Lung (tissue), 12 donors: ENCODE data around the gene ZNF562. TPM values are rescaled to one million over a fixed set of nuclear protein-coding genes. Genes with fewer than 3 reads are reported as not detected.
A peak's percentile ranks its signal among the peaks of the same experiment; 100 is the strongest.

ENCODE experiments used
- ATAC-seq: fragments of 200-7000 bp; cut with Tn5 transposase; one replicate; pipeline ENCODE4 v1.9.1; 2020; ENCODE audit warnings: moderate number of reproducible peaks; ENCODE audit not compliant: insufficient read depth, low FRiP score
- DNase-seq, 3 donors: peaks; one replicate each; pipeline ENCODE4 v3.0.0-alpha.2; 2013 to 2017
- H3K27ac ChIP-seq, 2 donors: one replicate each; pipeline ENCODE4 v1.5.1; 2013; ENCODE audit warnings: mild to moderate bottlenecking in 2 of 2, moderate library complexity in 2 of 2, control low read depth in 1 of 2, inconsistent platforms in 1 of 2, low read depth in 1 of 2, low read length in 1 of 2
- H3K27me3 ChIP-seq, 3 donors: one replicate each; pipeline ENCODE4 v1.5.1; 2013; ENCODE audit warnings: low read length in 2 of 3; ENCODE audit not compliant: control insufficient read depth in 3 of 3, insufficient read depth in 3 of 3
- H3K36me3 ChIP-seq, 4 donors: one replicate each; pipeline ENCODE4 v1.5.1; 2013; ENCODE audit warnings: low read length in 4 of 4, mild to moderate bottlenecking in 1 of 4, moderate library complexity in 1 of 4; ENCODE audit not compliant: control insufficient read depth in 4 of 4, insufficient read depth in 4 of 4
- H3K4me1 ChIP-seq, 5 donors: one replicate each; pipeline ENCODE4 v1.5.1; 2013; ENCODE audit warnings: low read length in 5 of 5, mild to moderate bottlenecking in 2 of 5, moderate library complexity in 1 of 5; ENCODE audit not compliant: control insufficient read depth in 5 of 5, insufficient read depth in 5 of 5
- H3K4me3 ChIP-seq: one replicate; pipeline ENCODE4 v1.5.1; 2013; ENCODE audit warnings: mild to moderate bottlenecking, control low read depth, moderate library complexity
- H3K9ac ChIP-seq, 2 donors: one replicate each; pipeline ENCODE4 v1.5.1; 2013; ENCODE audit warnings: low read length in 2 of 2, control low read depth in 1 of 2; ENCODE audit not compliant: insufficient read depth in 1 of 2
- H3K9me3 ChIP-seq, 4 donors: one replicate each; pipeline ENCODE4 v1.5.1; 2013; ENCODE audit warnings: low read length in 3 of 4, mild to moderate bottlenecking in 1 of 4, moderate library complexity in 1 of 4; ENCODE audit not compliant: control insufficient read depth in 4 of 4, insufficient read depth in 3 of 4
- WGBS, 2 donors: extraction: QIAGEN DNeasy Blood & Tissue Kit; methylation state at CpG; one replicate each; pipeline ENCODE4 v1.1.7; 2013; 5-methylcytosine and 5-hydroxymethylcytosine counted together
- polyA plus RNA-seq, 2 donors: library from polyadenylated mRNA; stranded (reverse); fragments of 200-250 nt; gene quantifications; one replicate each; pipeline ENCODE4 v1.2.1, GENCODE V29; 2013
- total RNA-seq, 2 donors: library from RNA; depleted of rRNA in 1 of 2; stranded (reverse); fragments of >200 nt in 1 of 2; gene quantifications; one replicate each; pipeline ENCODE4 v1.2.1, GENCODE V29; 2014 to 2021
- TF ChIP-seq, protein P1 (sequence below): IDR thresholded peaks from 2 replicates; pipeline ENCODE4 v1.5.1; 2012; ENCODE audit warnings: mild to moderate bottlenecking; ENCODE audit errors: control extremely low read depth, extremely low read depth
- donor health status: control.
- donor health status: control.
- donor health status: Bipolar disorder and iron deficiency.
- donor health status: healthy.
- donor health status: DM: yes; HTN: yes; CAD: no.

The ZNF562 gene
- total and polyA plus RNA-seq, 4 donors: 6.2 to 45.9 (median 18.3) TPM

DNA sequence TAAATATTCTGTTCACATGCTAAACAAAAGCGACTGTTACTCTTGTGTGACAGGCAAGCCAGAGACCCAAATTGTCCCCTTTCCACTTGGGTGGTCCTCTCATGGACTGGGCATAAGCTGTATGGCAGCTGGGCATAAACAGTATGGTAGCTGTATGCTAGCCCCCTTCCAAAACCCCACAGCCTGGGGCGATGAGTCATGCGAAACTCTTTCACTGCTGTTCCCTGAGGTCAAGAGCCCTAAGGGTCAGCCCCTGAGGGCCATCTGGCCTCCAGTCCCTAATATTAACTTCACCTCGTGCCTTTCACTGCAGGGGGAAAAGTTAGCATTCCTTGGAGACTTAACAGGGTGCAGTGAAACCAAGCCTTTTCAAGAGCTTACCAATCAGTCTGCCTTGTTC lies 45.6 kb upstream of the ZNF562 start:
- TF ChIP-seq, protein P1, sequence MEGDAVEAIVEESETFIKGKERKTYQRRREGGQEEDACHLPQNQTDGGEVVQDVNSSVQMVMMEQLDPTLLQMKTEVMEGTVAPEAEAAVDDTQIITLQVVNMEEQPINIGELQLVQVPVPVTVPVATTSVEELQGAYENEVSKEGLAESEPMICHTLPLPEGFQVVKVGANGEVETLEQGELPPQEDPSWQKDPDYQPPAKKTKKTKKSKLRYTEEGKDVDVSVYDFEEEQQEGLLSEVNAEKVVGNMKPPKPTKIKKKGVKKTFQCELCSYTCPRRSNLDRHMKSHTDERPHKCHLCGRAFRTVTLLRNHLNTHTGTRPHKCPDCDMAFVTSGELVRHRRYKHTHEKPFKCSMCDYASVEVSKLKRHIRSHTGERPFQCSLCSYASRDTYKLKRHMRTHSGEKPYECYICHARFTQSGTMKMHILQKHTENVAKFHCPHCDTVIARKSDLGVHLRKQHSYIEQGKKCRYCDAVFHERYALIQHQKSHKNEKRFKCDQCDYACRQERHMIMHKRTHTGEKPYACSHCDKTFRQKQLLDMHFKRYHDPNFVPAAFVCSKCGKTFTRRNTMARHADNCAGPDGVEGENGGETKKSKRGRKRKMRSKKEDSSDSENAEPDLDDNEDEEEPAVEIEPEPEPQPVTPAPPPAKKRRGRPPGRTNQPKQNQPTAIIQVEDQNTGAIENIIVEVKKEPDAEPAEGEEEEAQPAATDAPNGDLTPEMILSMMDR: no peak
- Histone ChIP-seq H3K9me3 (peaks cover 0 to 3% (median 0%) of the 10 kb centered on the region in 4 donors), H3K27ac (no peak overlapping the region)

DNA sequence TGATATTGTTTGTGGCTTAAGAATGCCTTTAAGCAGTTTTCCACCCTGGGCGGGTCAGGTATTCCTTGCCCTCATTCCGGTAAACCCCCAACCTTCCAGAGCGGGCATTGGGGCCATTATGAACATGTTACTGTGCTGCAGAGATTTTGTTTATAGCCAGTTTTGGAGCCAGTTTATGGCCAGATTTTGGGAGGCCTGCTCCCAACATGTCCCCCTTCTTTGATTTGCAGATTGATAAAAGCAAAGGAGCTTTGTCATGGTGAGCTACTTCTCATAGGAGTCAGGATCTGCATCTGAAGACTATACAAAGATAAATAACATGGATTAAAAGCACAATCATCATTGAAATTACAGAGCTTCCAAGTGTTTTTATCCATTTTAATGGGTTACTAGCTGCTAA lies 36.9 kb upstream of the ZNF562 start:
- H3K4me3 ChIP-seq: no peak overlapping the region
- ATAC-seq (no peak), DNase-seq (no peak)
- no peaks in the 10 kb centered on the region for H3K27me3 ChIP-seq
- TF ChIP-seq, protein P1: no peak
- H3K4me1 ChIP-seq: no peaks in the 10 kb centered on the region
- H3K27ac ChIP-seq: no peak overlapping the region
- no peak overlapping the region for H3K9ac ChIP-seq
- 96 to 99% methylated on average over 3 of the region's 3 CpGs for WGBS, 2 donors
- H3K36me3 ChIP-seq: no peaks in the 10 kb centered on the region
- peaks cover 0 to 5% (median 3%) of the 10 kb centered on the region in 4 donors for H3K9me3 ChIP-seq

More for the DNA sequence above, 45.6 kb upstream of the ZNF562 start:
- Histone ChIP-seq H3K9ac (no peak overlapping the region), H3K27me3 (no peaks in the 10 kb centered on the region), H3K4me1 (no peaks in the 10 kb centered on the region), H3K36me3 (no peaks in the 10 kb centered on the region), H3K4me3 (no peak overlapping the region)
- WGBS, 2 donors: 73 to 86% methylated on average over 4 of the region's 4 CpGs
- DNase-seq: no peak
- no peak for ATAC-seq

DNA sequence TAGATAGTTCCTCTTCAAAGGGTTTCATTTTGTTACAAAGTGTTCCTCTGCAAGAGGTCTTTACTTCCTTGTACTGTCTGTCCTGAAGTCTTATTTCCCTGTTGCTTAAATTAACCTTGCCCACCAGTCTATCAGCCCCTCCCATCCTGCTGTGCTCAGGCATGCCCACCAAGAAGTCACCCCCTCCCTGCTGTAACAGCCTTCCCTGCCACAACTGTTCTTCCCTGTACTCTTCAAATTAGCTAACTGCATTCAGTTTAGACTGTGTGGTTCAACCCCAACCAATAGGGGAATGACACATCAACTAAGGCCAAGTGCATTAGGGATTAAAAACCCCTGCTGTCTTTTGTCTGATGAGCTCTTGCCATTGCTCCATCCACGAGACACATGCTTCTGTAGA lies 34.4 kb upstream of the ZNF562 start:
- H3K4me3 ChIP-seq: no peak overlapping the region
- H3K36me3 ChIP-seq: no peaks in the 10 kb centered on the region
- no peaks in the 10 kb centered on the region for H3K4me1 ChIP-seq
- no peak overlapping the region for H3K27ac ChIP-seq
- H3K9me3 ChIP-seq: peaks cover 0 to 5% (median 3%) of the 10 kb centered on the region in 4 donors
- ATAC-seq (no peak), DNase-seq (peak in 1 of 3 donors; percentile 3)
- no peaks in the 10 kb centered on the region for H3K27me3 ChIP-seq
- 36 to 50% methylated on average over 1 of the region's 1 CpG for WGBS, 2 donors
- TF ChIP-seq, protein P1: no peak
- H3K9ac ChIP-seq: no peak overlapping the region

DNA sequence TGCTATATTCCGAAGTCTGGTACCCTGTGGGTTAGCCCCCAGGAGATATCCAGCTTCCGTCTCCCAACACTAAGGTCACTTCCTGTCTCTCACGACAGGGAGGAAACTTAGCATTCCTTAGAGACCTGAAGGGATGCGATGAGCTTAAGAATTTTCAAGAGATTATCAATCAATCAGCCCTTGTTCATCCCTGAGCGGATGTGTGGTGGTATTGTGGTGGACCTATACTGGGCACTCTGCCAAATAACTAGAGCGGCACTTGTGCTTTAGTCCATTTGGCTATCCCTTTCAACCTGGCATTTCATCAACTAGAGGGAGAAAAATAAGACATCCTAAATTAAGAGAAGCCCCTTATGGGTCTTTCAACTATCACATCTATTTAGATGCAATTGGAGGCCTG lies 30.9 kb upstream of the ZNF562 start:
- no peak overlapping the region for H3K27ac ChIP-seq
- no peak for DNase-seq
- WGBS, 2 donors: 72 to 82% methylated on average over 6 of the region's 6 CpGs
- no peak overlapping the region for H3K9ac ChIP-seq
- H3K4me1 ChIP-seq: no peaks in the 10 kb centered on the region
- H3K27me3 ChIP-seq: no peaks in the 10 kb centered on the region
- TF ChIP-seq, protein P1: no peak
- ATAC-seq: no peak
- H3K4me3 ChIP-seq: no peak overlapping the region
- H3K36me3 ChIP-seq: no peaks in the 10 kb centered on the region
- peaks cover 0 to 3% (median 0%) of the 10 kb centered on the region in 4 donors for H3K9me3 ChIP-seq
